HG03135 (cell line): ENCODE results near the gene RBFOX1.

Experiments used
- ATAC-seq: cut with Tn5 transposase; IDR thresholded peaks from one replicate; pipeline ENCODE4 v1.9.1; 2021; ENCODE audit warnings: mild to moderate bottlenecking, moderate library complexity; ENCODE audit not compliant: unreplicated experiment

Gene RBFOX1

GRCh38 chr16:7650431-7650830 is 317.8 kb downstream of the RBFOX1 start:
- ATAC-seq, result no peak

GRCh38 chr16:7651803-7652570 is 319.3 kb downstream of the RBFOX1 start:
- ATAC-seq, result no peak

- no peak for ATAC-seq
Measured at GRCh38 chr16:7653746-7654461, 321.3 kb downstream of the RBFOX1 start.

GRCh38 chr16:7675628-7676027 is 343.0 kb downstream of the RBFOX1 start:
- ATAC-seq, result no peak

GRCh38 chr16:7680296-7680695 is 347.7 kb downstream of the RBFOX1 start:
- no peak for ATAC-seq

GRCh38 chr16:7688811-7689210 is 356.2 kb downstream of the RBFOX1 start:
- ATAC-seq, result no peak

- ATAC-seq, result no peak
Measured at GRCh38 chr16:7689234-7689633, 356.6 kb downstream of the RBFOX1 start.

GRCh38 chr16:7691533-7691932 is 358.9 kb downstream of the RBFOX1 start:
- ATAC-seq, result no peak

GRCh38 chr16:7703672-7704071 is 371.0 kb downstream of the RBFOX1 start:
- ATAC-seq, result no peak

GRCh38 chr16:7705885-7706284 is 373.2 kb downstream of the RBFOX1 start:
- ATAC-seq, result no peak

- ATAC-seq, result no peak
Measured at GRCh38 chr16:7709186-7709585, 376.5 kb downstream of the RBFOX1 start.

- ATAC-seq, result no peak
Measured at GRCh38 chr16:7713244-7713643, 380.6 kb downstream of the RBFOX1 start.

GRCh38 chr16:7714775-7715174 is 382.1 kb downstream of the RBFOX1 start:
- no peak for ATAC-seq

- ATAC-seq, result no peak
Measured at GRCh38 chr16:7716660-7717550, 384.3 kb downstream of the RBFOX1 start.

- no peak for ATAC-seq
Measured at GRCh38 chr16:7722761-7723160, 390.1 kb downstream of the RBFOX1 start.

- ATAC-seq, result no peak
Measured at GRCh38 chr16:7731141-7731540, 398.5 kb downstream of the RBFOX1 start.

- no peak for ATAC-seq
Measured at GRCh38 chr16:7736138-7736665, 403.6 kb downstream of the RBFOX1 start.

GRCh38 chr16:7742626-7743025 is 410.0 kb downstream of the RBFOX1 start:
- ATAC-seq, result no peak

GRCh38 chr16:7744546-7745264 is 412.1 kb downstream of the RBFOX1 start:
- ATAC-seq, result no peak

GRCh38 chr16:7745276-7745675 is 412.6 kb downstream of the RBFOX1 start:
- ATAC-seq, result no peak
